HepG2 (cell line): ENCODE results near the gene USP19. TPM values are rescaled to one million over a fixed set of nuclear protein-coding genes. Genes with fewer than 3 reads are reported as not detected.

Experiments used
- ARID5B ChIP-seq: IDR thresholded peaks from 2 replicates; pipeline ENCODE4 v1.4.0; 2020; ENCODE audit warnings: mild to moderate bottlenecking, missing genetic modification reagents
- CREBL2 ChIP-seq: sonication (generic); formaldehyde crosslinking; IDR thresholded peaks from 2 replicates; pipeline ENCODE4 v1.8.1; 2023; ENCODE audit warnings: missing genetic modification reagents, mild to moderate bottlenecking, borderline replicate concordance
- FIP1L1 ChIP-seq: fragments of 200-400 bp; formaldehyde crosslinking; IDR thresholded peaks from 2 replicates; pipeline ENCODE4 v1.6.1; 2018; ENCODE audit warnings: low read depth, mild to moderate bottlenecking, low read length, moderate library complexity, borderline replicate concordance; ENCODE audit not compliant: insufficient read depth
- FOXM1 ChIP-seq: sonication (generic); formaldehyde crosslinking; IDR thresholded peaks from 2 replicates; pipeline ENCODE4 v1.5.0; 2020; ENCODE audit warnings: missing genetic modification reagents
- GATAD1 ChIP-seq: IDR thresholded peaks from 2 replicates; pipeline ENCODE4 v1.6.1; 2016; ENCODE audit warnings: missing genetic modification reagents, missing compliant biosample characterization
- HNF1A ChIP-seq, 2 experiments: sonication (generic) in 1 of 2; formaldehyde crosslinking in 1 of 2; IDR thresholded peaks; 2 replicates each; pipeline versions ENCODE4 v1.4.0 to v1.6.1; 2016 to 2020; ENCODE audit warnings: borderline replicate concordance in 1 of 2, low read depth in 1 of 2, mild to moderate bottlenecking in 1 of 2, missing genetic modification reagents in 1 of 2
- HOXA9 ChIP-seq: sonication (generic); formaldehyde crosslinking; IDR thresholded peaks from 2 replicates; pipeline ENCODE4 v1.8.1; 2022; ENCODE audit warnings: missing genetic modification reagents, mild to moderate bottlenecking, moderate library complexity, borderline replicate concordance
- MATR3 ChIP-seq: sonication (generic); formaldehyde crosslinking; IDR thresholded peaks from 2 replicates; pipeline ENCODE4 v1.4.0; 2020; ENCODE audit warnings: missing genetic modification reagents
- NFE2L2 ChIP-seq: fragments of 150-350 bp; IDR thresholded peaks from 2 replicates; pipeline ENCODE4 v1.6.1; 2014; ENCODE audit warnings: low read length
- RBFOX2 ChIP-seq: fragments of 200-400 bp; formaldehyde crosslinking; IDR thresholded peaks from 2 replicates; pipeline ENCODE4 v1.6.1; 2017; ENCODE audit warnings: low read depth, mild to moderate bottlenecking, low read length
- SIN3A ChIP-seq: IDR thresholded peaks from 2 replicates; pipeline ENCODE4 v1.6.1; 2011; ENCODE audit warnings: low read depth, mild to moderate bottlenecking, control low read depth, low read length, borderline replicate concordance
- SP2 ChIP-seq: sonication (generic); formaldehyde crosslinking; IDR thresholded peaks from 2 replicates; pipeline ENCODE4 v1.5.1; 2020; ENCODE audit warnings: mild to moderate bottlenecking, missing genetic modification reagents
- UBTF ChIP-seq: sonication (generic); formaldehyde crosslinking; IDR thresholded peaks from 2 replicates; pipeline ENCODE4 v1.4.0; 2020; ENCODE audit warnings: mild to moderate bottlenecking, missing genetic modification reagents
- ZC3H4 ChIP-seq: sonication (generic); formaldehyde crosslinking; IDR thresholded peaks from 2 replicates; pipeline ENCODE4 v1.4.0; 2020; ENCODE audit warnings: missing genetic modification reagents, borderline replicate concordance
- ZNF784 ChIP-seq: sonication (generic); formaldehyde crosslinking; IDR thresholded peaks from 2 replicates; pipeline ENCODE4 v1.5.1; 2020; ENCODE audit warnings: missing genetic modification reagents, mild to moderate bottlenecking, borderline replicate concordance
- polyA plus RNA-seq, 8 experiments: library from polyadenylated mRNA; depleted of rRNA in 3 of 8; stranded (reverse) in 7 of 8; unstranded in 1 of 8; fragments of >200 nt; fragmentation: Illumina TruSeq in 4 of 8; extraction: Trizol in 4 of 8; gene quantifications; 2 replicates each; pipeline versions ENCODE4 v1.2.1 to v1.2.3, GENCODE V29; 2011 to 2016; ENCODE audit warnings: low read depth in 4 of 8, missing spikeins in 1 of 8, mixed read lengths in 1 of 8; ENCODE audit not compliant: insufficient read depth in 1 of 8
- total RNA-seq, 5 experiments: library from RNA; depleted of rRNA; stranded (reverse); fragments of >200 nt; fragmentation: Illumina TruSeq; extraction: Trizol; gene quantifications; 2 replicates each; pipeline ENCODE4 v1.2.3, GENCODE V29; 2016; ENCODE audit warnings: low read depth in 1 of 5

USP19 gene
- total and polyA plus RNA-seq, 2 of the 13 experiments (the other 11 are each of a cell fraction or from before 2014, with no cell fraction given): 28.3 to 31.7 TPM

GRCh38 chr3:49104427-49105291, 16.0 kb downstream of the USP19 start, which contains the start of gene QARS1 (continued):
- TF ChIP-seq GATAD1 (CRISPR knock-in tag): peak; percentile 92
- TF ChIP-seq HOXA9 (CRISPR knock-in tag): no peak
- peak; percentile 12; the same call in 1 of the 2 replicates for TF ChIP-seq ARID5B (CRISPR knock-in tag)
- 0 out of 2 replicates have a peak, but pooled peaks have one; percentile 26 for TF ChIP-seq ZNF784 (CRISPR knock-in tag)
- no peak for TF ChIP-seq ZC3H4 (CRISPR knock-in tag)
- no peak for TF ChIP-seq MATR3
- TF ChIP-seq CREBL2 (CRISPR knock-in tag): peak; percentile 76; the same call in 1 of the 2 replicates
- no peak; the same call in 1 of the 2 replicates for TF ChIP-seq UBTF (CRISPR knock-in tag)
- TF ChIP-seq SIN3A: peak; percentile 90; the same call in 1 of the 2 replicates
- TF ChIP-seq SP2 (CRISPR knock-in tag): peak; percentile 87
- TF ChIP-seq FIP1L1: no peak
- TF ChIP-seq FOXM1 (CRISPR knock-in tag): no peak
- TF ChIP-seq NFE2L2: no peak
- no peak for TF ChIP-seq HNF1A (IDR thresholded peaks at IDR 0.05; ENCODE audit: low read depth)
- peak; percentile 66; the same call in 1 of the 2 replicates for TF ChIP-seq HNF1A (CRISPR knock-in tag; IDR thresholded peaks at IDR 0.05; ENCODE audit: borderline replicate concordance)
- TF ChIP-seq RBFOX2: peak; percentile 86
